HCT116 (cell line): ENCODE data around the gene PLEKHA5.

Experiments used
- CTCF ChIP-seq, 3 experiments: fragments of 200-600 bp in 1 of 3; sonication (generic) in 1 of 3; IDR thresholded peaks in 2 of 3; conservative IDR thresholded peaks in 1 of 3; 2 replicates each; pipeline ENCODE4 v1.5.1; 2012 to 2017; ENCODE audit warnings: low read depth in 2 of 3, low read length in 2 of 3, antibody characterized with exemption in 1 of 3, borderline replicate concordance in 1 of 3, control low read depth in 1 of 3, mild to moderate bottlenecking in 1 of 3, mixed read lengths in 1 of 3, mixed run types in 1 of 3, moderate library complexity in 1 of 3; ENCODE audit not compliant: insufficient read depth in 1 of 3
- EGR1 ChIP-seq: IDR thresholded peaks from 2 replicates; pipeline ENCODE4 v1.6.1; 2012; ENCODE audit warnings: low read depth
- ELF1 ChIP-seq: IDR thresholded peaks from 2 replicates; pipeline ENCODE4 v1.6.1; 2012; ENCODE audit warnings: low read depth, borderline replicate concordance

- TF ChIP-seq EGR1 (no peak), ELF1 (no peak), CTCF (IDR thresholded peaks at IDR 0.05 in 2 of 3, conservative IDR thresholded peaks at IDR 0.05 in 1 of 3; ENCODE audit: borderline replicate concordance in 1 of 3, insufficient read depth in 1 of 3, low read depth in 2 of 3, low read length in 2 of 3) (no peak)
Observed at GRCh38 chr12:19242581-19242980, 113.0 kb downstream of the PLEKHA5 start.
